ENCODE data around the gene MRNIP.
"Not testable (repeated sequence)": the region's sequence is repeated elsewhere in the genome, so short reads cannot be mapped to it uniquely, and the experiment has no call there.

Gene MRNIP

DNA sequence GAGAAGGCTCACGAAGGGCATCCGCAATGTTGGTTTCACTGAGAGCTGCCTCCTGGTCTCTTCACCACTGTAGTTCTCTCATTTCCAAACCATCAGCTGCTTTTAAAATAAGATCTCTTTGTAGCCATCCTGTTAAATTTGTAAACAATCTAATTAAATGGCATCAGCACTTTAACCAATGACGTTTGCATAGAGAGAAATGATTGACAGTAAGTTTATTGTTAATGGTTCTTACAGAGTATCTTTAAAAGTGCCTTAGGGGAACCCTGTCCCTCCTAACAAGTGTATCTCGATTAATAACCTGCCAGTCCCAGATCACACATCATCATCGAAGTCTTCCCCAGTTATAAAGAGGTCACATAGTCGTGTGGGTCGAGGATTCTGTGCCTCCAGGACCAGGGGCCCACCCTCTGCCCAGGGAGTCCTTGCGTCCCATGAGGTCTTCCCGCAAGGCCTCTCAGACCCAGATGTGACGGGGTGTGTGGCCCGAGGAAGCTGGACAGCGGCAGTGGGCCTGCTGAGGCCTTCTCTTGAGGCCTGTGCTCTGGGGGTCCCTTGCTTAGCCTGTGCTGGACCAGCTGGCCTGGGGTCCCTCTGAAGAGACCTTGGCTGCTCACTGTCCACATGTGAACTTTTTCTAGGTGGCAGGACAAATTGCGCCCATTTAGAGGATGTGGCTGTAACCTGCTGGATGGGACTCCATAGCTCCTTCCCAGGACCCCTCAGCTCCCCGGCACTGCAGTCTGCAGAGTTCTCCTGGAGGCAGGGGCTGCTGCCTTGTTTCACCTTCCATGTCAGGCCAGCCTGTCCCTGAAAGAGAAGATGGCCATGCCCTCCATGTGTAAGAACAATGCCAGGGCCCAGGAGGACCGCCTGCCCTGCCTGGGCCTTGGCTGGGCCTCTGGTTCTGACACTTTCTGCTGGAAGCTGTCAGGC, 21.3 kb downstream of the MRNIP start:
- DNase-seq = no peak

DNA sequence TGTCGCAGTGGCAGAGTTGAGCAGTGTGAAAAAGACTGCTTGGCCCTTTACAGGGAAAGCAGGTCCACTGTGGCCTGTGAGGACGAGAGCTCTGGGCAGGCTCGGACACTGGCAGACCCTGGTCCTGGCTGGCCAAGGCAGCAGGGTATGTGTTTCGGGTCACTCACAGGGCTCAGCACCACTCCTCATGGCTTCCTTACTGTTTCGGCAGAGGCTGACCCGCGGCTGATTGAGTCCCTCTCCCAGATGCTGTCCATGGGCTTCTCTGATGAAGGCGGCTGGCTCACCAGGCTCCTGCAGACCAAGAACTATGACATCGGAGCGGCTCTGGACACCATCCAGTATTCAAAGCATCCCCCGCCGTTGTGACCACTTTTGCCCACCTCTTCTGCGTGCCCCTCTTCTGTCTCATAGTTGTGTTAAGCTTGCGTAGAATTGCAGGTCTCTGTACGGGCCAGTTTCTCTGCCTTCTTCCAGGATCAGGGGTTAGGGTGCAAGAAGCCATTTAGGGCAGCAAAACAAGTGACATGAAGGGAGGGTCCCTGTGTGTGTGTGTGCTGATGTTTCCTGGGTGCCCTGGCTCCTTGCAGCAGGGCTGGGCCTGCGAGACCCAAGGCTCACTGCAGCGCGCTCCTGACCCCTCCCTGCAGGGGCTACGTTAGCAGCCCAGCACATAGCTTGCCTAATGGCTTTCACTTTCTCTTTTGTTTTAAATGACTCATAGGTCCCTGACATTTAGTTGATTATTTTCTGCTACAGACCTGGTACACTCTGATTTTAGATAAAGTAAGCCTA, 22.2 kb downstream of the MRNIP start:
- DNase-seq = no peak

DNA sequence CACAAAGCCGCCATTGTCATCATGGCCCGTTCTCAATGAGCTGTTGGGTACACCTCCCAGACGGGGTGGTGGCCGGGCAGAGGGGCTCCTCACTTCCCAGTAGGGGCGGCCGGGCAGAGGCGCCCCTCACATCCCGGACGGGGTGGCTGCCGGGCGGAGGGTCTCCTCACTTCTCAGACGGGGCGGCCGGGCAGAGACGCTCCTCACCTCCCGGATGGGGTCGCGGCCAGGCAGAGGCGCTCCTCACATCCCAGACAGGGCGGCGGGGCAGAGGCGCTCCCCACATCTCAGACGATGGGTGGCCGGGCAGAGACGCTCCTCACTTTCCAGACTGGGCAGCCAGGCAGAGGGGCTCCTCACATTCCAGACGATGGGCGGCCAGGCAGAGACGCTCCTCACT, 23.7 kb downstream of the MRNIP start:
- not testable (repeated sequence) for DNase-seq

GRCh38 chr5:179834120-179834519, 24.5 kb downstream of the MRNIP start:
- no peak for DNase-seq

DNA sequence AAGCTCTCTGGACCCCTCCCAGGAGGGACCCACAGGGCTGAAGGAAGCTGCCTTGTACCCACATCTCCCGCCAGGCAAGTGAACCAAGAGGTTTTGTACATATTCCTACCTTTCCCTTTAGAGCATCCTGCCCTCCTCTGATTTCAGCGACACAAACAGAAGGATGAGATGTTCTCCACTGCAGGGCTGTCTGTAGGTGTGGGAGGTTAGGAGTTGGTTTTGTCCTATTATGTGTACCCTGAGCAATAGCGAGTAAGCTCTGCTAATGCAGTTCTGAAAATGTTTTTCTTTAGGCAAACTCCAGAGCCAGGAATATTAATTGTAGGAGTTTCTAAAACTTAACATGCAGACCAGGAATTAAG, 24.9 kb downstream of the MRNIP start:
- DNase-seq = no peak

DNA sequence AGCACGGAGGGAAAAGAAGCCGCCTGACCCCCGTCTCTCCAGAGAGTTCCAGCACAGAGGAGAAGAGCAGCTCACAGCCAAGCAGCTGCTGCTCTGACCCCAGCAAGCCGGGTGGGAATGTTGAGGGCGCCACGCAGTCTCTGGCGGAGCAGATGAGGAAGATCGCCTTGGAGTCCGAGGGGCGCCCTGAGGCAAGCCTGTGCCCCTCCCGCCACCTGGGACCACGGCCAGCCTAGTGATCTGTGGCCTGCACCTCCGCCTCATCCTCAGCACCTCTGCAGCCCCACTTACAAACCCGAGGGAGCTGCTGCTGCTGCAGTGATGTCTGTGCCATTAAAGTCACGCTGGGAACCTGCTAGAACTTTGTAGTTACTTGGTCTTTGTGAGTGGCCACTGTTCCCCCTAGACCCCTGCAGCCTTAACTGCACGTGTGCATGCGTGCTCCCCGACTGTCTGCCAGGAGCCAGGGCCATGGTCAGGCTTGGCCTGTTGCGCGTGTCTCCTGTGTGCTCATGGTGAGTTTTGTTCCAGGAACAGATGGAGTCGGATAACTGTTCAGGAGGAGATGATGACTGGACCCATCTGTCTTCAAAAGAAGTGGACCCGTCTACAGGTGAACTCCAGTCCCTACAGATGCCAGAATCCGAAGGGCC, 25.4 kb downstream of the MRNIP start:
- DNase-seq = no peak

- DNase-seq = no peak
Observed at GRCh38 chr5:179832039-179832745, 26.4 kb downstream of the MRNIP start.

- no peak for DNase-seq
Observed at GRCh38 chr5:179830818-179831468, 27.7 kb downstream of the MRNIP start.

- no peak for DNase-seq
Observed at GRCh38 chr5:179829732-179830435, 28.7 kb downstream of the MRNIP start.

GRCh38 chr5:179828756-179829421, 29.7 kb downstream of the MRNIP start:
- no peak for DNase-seq

- no peak for DNase-seq
Observed at GRCh38 chr5:179827680-179828079, 30.9 kb downstream of the MRNIP start.

GRCh38 chr5:179825655-179826182, 32.9 kb downstream of the MRNIP start:
- no peak for DNase-seq

- DNase-seq = no peak
Observed at GRCh38 chr5:179824745-179825112, 33.9 kb downstream of the MRNIP start.

- DNase-seq = no peak
Observed at GRCh38 chr5:179823937-179824744, 34.5 kb downstream of the MRNIP start.

- no peak for DNase-seq
Observed at GRCh38 chr5:179822444-179822990, 36.1 kb downstream of the MRNIP start.

DNA sequence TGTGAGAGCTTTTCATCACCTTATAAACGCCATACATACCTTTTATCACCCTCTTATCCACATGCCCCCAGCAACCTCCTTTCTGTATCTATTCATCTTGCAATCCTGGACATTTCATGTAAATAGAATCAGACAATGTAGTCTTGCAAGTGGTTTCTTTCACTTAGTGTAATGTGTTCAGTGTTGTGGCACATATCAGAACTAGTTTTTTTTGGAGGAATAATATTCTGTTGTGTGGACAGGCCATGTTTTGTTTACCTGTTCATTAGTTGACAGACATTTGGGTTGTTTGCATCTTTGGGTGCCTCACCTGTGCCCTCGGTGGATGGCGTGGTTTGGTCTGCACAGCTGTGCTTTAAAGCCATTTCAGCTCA, 36.6 kb downstream of the MRNIP start:
- DNase-seq = no peak

- DNase-seq = peak; percentile 83
Observed at GRCh38 chr5:179821298-179822058, 37.1 kb downstream of the MRNIP start.

DNA sequence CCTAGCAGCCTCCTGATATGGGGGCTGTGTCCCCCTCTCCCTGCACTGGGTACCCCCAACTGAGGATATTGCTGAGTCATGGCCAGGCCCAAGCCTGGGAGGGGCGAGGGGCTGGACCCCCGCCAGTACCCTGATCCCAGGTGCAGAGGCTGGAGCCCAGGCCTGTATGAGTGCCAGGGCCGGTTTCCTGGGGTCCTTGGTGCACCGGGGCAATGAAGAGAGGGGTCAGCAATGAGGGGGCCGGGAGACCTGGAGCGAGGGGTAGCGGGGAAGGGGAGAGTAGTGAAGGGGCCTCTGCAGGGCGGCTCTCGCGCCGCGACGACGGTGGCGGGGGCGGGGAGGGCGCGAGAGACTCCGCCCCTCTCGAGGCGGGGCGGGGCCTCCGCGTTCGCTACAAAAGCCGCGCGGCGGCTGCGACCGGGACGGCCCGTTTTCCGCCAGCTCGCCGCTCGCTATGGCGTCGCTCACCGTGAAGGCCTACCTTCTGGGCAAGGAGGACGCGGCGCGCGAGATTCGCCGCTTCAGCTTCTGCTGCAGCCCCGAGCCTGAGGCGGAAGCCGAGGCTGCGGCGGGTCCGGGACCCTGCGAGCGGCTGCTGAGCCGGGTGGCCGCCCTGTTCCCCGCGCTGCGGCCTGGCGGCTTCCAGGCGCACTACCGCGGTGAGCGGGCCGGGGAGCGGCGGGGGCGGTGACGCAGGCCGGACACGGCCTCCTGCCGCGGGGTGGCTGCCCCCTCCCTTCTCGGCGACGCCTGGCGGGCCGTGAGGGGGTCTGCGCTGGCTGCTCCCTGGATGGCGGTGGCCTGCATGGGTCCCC, 37.9 kb downstream of the MRNIP start, which contains the start of gene SQSTM1:
Gene SQSTM1 (plus strand): TSS at position 423 of the 815 bp plus-strand sequence. CDS start 32 bp downstream, at position 455.
- DNase-seq = peak; percentile 65
